NCI-H187 (cell line): ENCODE data around the gene ADAMTSL1.

ENCODE experiments used
- DNase-seq, 2 experiments: peaks; one replicate each; lab custom pipeline; 2025; lab: John Stamatoyannopoulos, UW

Gene ADAMTSL1

GRCh38 chr9:18703151-18703900, 229.4 kb downstream of the ADAMTSL1 start:
- no peak for DNase-seq

- DNase-seq = no peak
Observed at GRCh38 chr9:18703901-18704379, 230.0 kb downstream of the ADAMTSL1 start.

GRCh38 chr9:18705796-18706392, 231.9 kb downstream of the ADAMTSL1 start:
- DNase-seq = no peak

GRCh38 chr9:18706648-18707047, 232.7 kb downstream of the ADAMTSL1 start:
- DNase-seq = no peak

- DNase-seq = no peak
Observed at GRCh38 chr9:18707061-18707461, 233.1 kb downstream of the ADAMTSL1 start.

- no peak for DNase-seq
Observed at GRCh38 chr9:18707489-18708205, 233.7 kb downstream of the ADAMTSL1 start.

GRCh38 chr9:18708429-18708828, 234.5 kb downstream of the ADAMTSL1 start:
- DNase-seq = no peak

- DNase-seq = no peak
Observed at GRCh38 chr9:18710065-18710464, 236.1 kb downstream of the ADAMTSL1 start.

- DNase-seq = no peak
Observed at GRCh38 chr9:18717759-18718158, 243.8 kb downstream of the ADAMTSL1 start.

- no peak for DNase-seq
Observed at GRCh38 chr9:18718393-18718792, 244.4 kb downstream of the ADAMTSL1 start.

- DNase-seq = no peak
Observed at GRCh38 chr9:18718932-18719331, 245.0 kb downstream of the ADAMTSL1 start.

GRCh38 chr9:18720691-18721090, 246.7 kb downstream of the ADAMTSL1 start:
- DNase-seq = no peak

- DNase-seq = peak; percentile 9 to 58
Observed at GRCh38 chr9:18721267-18721994, 247.5 kb downstream of the ADAMTSL1 start.

- no peak for DNase-seq
Observed at GRCh38 chr9:18721995-18722310, 248.0 kb downstream of the ADAMTSL1 start.

GRCh38 chr9:18722882-18723281, 248.9 kb downstream of the ADAMTSL1 start:
- DNase-seq = no peak

- no peak for DNase-seq
Observed at GRCh38 chr9:18723366-18723765, 249.4 kb downstream of the ADAMTSL1 start.

GRCh38 chr9:18726546-18726945, 252.6 kb downstream of the ADAMTSL1 start:
- no peak for DNase-seq

GRCh38 chr9:18727904-18728303, 254.0 kb downstream of the ADAMTSL1 start:
- DNase-seq = no peak

- no peak for DNase-seq
Observed at GRCh38 chr9:18728642-18729041, 254.7 kb downstream of the ADAMTSL1 start.

- DNase-seq = no peak
Observed at GRCh38 chr9:18730241-18730640, 256.3 kb downstream of the ADAMTSL1 start.

GRCh38 chr9:18739127-18739526, 265.2 kb downstream of the ADAMTSL1 start:
- no peak for DNase-seq

GRCh38 chr9:18739641-18740318, 265.8 kb downstream of the ADAMTSL1 start:
- no peak for DNase-seq
